Measurements from ENCODE around the gene CHCHD3.

The CHCHD3 gene

DNA sequence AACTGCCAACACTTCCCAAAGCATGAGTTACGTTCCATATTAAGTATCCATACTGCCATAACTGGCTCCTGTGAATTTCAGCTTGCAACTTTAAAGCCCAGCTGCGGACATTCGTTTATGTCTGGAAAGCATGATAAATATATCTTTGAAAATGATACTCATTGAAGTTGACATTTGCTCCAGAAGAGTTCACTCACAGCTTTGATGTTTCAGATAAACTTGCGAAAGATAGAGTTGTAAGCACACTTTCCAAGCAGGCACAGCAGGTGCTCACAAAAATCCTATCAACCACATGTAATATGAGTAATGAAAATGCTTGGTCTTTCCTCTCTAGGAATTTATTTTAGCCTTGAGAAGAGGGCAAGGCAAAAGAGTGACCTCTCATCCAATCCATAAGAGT is 4.5 kb downstream of the CHCHD3 start:
- no peak for DNase-seq (ENCODE audit: low read depth)

DNA sequence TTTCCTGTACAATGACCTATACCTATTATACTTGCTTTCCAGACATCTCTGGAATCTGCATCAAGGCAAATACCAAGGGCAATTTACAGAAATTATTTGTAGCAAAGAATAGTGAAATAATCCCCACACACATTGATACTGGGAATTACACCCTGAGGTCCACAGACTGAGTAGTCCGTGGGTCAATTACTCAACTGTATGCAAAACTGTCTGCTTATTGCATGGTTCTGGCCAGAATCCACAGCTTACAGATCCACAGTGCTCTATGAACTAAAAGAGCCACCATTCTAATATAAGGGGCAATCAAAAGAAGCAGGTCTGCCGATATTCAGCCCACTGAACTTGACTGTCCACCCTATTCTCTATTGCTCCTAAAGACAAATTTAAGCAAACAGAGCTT is 5.7 kb downstream of the CHCHD3 start:
- no peak for DNase-seq (ENCODE audit: low read depth)

DNA sequence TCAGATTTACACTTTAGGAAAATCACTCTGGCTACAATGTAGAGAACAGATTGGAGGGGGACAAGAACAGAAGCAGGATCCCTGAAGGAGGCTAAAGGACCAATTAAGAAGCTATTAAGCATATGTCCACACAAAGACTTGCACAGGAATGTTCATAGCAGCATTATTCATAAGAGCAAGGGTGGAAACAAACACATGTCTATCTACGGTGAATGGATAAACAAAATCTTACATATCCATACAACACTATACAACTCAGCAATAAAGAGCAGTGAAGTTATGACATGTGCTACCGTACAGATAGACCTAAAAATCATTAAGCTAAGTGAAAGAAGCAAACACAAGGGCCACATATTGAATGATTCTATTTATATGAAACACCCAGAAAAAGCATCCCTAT is 10.4 kb downstream of the CHCHD3 start:
- no peak for DNase-seq (ENCODE audit: low read depth)

GRCh38 chr7:133070562-133070961 is 11.3 kb downstream of the CHCHD3 start:
- no peak for DNase-seq (ENCODE audit: low read depth)

DNA sequence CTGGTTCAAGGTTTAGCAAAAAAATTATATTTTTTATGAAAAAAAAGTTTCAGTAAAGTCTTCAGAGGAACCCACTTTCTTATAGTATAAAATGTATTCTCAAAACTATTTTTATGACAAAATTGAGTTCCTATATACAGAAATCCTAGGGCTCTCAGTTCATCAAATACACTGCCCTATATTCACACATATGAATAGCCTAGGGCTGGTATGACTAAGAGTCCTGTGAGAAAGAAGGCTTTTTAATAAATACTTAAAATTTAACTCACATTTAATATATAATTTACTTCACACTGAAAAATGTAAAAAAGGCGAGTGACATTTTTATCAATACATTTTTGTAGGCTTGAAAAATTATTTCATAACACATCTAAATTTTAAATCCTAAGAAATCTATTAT is 16.6 kb downstream of the CHCHD3 start:
- no peak for DNase-seq (ENCODE audit: low read depth)

DNA sequence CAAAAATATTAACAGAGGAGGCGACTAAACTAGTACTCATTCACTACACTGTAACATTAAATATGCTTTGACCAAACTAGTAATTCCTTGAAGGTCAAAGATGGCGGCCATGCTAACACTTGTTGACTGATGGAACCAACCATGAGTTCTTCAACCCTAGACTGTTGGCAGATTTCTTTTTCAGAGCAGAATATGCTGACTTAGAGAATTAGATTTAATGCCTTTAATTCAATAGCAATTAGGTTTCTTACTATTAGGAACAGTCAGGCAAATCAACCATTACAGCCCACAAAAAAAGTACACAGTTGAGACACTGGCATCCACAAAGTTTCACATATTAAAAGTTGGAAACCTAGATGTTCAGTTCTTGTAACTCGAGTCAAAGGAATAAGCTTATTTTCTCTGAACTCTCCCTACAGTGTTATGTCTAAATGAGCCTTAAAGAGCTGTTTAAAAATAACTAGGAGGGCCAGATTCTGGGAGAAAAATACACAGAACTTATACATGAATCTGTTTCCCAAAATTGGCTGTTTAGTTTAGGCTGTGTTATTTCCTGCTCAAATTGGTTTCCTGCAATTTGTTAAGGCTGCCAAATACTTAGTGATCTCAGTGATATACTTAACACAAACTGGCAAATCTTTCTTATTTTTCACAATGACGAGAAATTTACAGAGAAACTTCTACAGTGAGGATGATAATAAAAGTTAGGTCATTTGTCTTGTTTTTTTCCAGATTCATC is 17.6 kb downstream of the CHCHD3 start:
- DNase-seq (ENCODE audit: low read depth) = no peak

GRCh38 chr7:133061792-133062191 is 20.1 kb downstream of the CHCHD3 start:
- no peak for DNase-seq (ENCODE audit: low read depth)

DNA sequence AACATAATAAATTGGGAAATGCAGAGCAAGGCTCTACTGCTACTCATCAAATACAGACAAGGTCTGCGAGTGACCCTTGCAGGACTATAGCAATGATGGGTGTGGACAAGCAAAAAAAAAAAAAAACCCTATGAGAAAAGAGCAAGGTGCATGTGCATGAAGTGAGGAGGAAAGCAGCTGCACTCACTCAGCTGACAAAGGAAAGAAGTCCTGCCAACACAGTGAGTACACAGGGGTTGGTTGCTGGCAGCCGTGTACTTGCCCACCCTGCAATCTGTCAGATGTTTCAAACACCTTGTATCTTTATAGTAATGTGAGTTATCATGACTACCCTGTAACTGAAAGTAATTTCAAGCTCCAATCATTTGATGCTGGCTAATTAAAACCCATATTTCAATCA is 20.5 kb downstream of the CHCHD3 start:
- no peak for DNase-seq (ENCODE audit: low read depth)

GRCh38 chr7:133060004-133060403 is 21.9 kb downstream of the CHCHD3 start:
- DNase-seq (ENCODE audit: low read depth) = no peak

- no peak for DNase-seq (ENCODE audit: low read depth)
Measured at GRCh38 chr7:133059263-133059662, 22.6 kb downstream of the CHCHD3 start.

DNA sequence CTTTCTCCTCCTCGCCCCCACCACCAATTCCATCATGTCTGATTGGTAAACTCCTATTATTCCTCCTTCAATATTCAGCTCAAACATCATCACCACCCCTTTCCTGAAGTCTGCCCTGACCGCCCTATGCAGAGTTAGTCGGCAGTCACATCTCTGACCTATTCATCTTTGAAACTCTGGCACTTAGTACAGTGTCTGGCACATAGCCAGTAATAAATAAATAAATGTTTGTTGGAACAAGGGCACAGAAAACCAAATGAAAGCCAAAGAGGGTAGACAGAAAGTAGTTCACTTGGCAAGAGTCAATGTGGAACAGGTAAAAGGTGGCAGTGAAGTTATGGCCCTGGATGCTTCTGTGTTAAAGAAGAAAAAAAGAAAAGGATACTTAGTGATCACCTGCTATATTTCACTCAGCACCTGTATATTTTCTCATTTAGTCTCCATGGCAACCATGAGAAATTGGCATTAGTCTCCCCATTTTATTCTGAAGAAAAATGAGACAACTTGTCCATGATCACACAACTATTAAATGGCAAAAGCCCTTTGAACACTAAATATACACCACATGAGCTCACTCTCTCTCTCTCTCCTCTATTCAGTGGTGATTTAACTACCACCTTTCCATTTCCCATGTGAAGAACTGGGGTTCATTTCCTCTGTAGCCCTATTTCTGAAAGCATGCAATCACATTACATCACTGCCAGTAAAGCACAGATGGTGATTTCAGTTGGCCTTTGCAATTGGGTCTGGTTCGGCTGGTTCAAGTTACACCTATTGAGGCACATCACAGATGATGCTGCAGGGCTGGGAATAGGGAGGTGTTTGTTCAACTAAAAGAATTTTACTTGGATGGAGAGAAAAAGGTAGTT is 25.3 kb downstream of the CHCHD3 start:
- no peak for DNase-seq (ENCODE audit: low read depth)

GRCh38 chr7:133054162-133054840 is 27.6 kb downstream of the CHCHD3 start:
- no peak for DNase-seq (ENCODE audit: low read depth)

DNA sequence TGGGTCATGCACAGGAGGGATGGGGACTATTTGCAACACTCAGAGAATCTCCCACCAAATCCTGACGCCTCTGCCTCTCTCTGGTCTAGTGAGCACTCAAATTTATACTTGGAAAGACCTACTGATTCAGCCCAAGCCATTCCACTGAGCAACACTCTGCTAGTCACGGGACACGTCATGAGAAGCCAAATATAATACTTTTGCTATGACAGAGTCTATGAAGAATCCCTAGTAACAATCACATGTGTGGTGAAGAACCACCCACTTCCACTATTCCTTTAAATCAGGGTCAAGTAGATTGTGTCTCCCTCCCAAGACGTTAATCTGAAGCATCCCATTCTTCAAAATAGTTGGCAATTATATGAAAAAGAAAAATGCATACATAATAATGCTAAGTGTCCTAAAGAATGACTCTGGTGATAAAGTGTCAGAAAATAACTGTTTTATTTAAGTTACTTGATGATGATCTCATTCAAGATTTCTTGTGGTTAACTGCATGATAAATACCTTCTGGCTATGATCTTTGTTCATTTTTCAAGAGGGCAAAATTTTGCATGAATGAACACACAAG is 28.5 kb downstream of the CHCHD3 start:
- peak; percentile 73 for DNase-seq (ENCODE audit: low read depth)

GRCh38 chr7:133052826-133053225 is 29.1 kb downstream of the CHCHD3 start:
- no peak for DNase-seq (ENCODE audit: low read depth)

- DNase-seq (ENCODE audit: low read depth) = no peak
Measured at GRCh38 chr7:133052401-133052756, 29.5 kb downstream of the CHCHD3 start.

DNA sequence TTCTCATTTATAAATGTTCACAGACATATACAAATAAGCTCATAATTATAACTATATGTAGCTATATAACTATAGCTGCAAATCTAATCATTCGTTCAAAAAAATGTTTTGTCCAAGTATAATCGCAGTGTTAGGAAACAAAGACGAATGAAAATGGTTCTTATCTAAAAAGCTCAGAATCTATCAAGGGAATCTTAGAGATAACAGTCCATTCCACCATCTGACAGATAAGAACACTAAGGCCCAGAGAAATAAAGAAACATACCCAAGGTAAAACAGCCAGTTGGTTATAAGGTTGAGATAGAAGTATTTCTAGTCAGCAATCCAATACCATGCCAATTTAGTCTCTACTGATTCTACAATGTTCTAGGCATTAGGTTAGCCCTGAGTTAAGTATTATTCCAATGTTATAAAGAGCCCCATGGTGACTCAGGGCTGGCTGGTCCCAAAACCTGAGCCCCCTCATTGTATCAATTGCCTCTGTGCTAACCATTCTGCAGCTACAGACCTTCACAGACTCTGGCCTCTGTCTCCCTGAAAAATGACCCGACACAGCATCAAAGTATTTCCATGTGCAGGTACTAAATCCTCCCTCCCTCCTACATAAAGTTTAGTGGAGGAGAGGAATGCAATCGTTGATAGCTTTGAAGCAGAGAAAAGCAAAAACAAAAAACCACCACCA is 30.0 kb downstream of the CHCHD3 start:
- no peak for DNase-seq (ENCODE audit: low read depth)

GRCh38 chr7:133051066-133051465 is 30.8 kb downstream of the CHCHD3 start:
- DNase-seq (ENCODE audit: low read depth) = no peak

GRCh38 chr7:133050200-133050995 is 31.5 kb downstream of the CHCHD3 start:
- DNase-seq (ENCODE audit: low read depth) = no peak

DNA sequence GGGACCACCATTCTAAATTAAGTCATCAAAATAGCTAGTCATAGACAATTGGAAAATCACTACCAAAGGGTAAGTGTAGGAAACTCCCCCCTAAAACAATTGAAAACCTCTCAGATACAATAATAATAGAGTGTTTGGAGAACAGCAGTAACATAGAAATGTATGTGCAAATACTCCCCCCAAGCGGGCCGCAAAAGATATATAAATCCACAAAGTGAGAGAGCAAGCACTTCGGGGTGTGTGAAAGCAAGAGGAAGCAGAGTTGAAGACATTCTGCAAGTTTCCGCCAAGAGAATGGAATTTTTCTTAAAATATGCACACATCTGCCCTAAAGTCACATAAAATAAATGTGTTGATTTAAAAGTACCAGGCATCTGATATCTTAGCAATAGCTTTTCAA is 33.3 kb downstream of the CHCHD3 start:
- no peak for DNase-seq (ENCODE audit: low read depth)

DNA sequence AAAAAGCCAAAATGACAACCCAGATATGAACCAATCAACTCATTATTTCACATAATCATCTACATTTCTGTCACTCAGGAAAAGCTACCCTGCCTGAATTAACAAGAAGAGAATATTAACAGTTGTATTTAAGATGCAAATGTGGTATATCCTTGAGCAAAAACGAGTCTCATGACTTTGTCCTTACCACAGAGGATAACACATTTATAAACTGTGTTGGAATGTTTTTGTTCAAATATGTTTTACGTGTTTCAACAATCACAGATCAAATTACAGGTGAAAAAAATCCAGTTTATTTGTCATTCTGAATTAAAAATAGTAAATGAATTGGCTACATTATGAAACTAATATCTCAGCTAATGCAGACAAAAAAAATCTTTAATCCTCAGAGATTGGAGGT is 34.6 kb downstream of the CHCHD3 start:
- DNase-seq (ENCODE audit: low read depth) = no peak
